Activated effector memory CD4-positive, alpha-beta T cell treated with Interleukin-2 at 50 U/mL for 16 hours (primary cell): ENCODE measurements around the gene TEN1.
"Not testable (repeated sequence)": the region's sequence is repeated elsewhere in the genome, so short reads cannot be mapped to it uniquely, and the experiment has no call there.

ENCODE experiments used
- DNase-seq: peaks from one replicate; pipeline ENCODE4 v3.0.0-alpha.2; 2020

TEN1 gene

GRCh38 chr17:75978938-75979704 is at the start of gene TEN1, which contains the start of gene ACOX1:
Gene TEN1 (plus strand): TSS chr17:75979240. CDS start chr17:75986193, 6,953 bp downstream.
Gene ACOX1 (minus strand): TSS chr17:75979166. CDS start chr17:75979073, 93 bp downstream.
- DNase-seq = peak; percentile 94

DNA sequence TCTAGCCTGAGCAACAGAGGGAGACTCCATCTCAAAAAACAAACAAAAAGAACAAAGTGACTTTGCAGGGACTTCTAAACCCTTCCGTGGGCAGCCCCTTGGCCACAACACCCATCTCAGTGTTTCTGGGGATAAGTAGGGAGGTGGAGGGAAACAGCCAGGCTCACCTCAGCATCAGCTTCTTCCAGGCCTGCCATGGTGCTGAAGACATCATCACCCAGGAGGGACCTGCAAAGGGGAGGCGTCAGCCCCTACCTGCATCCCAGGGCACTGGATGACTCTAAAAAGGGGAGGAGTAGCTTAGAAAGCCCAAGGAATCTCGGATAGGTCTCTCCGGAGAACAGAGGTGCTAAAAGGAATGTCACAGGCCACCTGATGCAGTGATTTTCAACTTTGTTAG is 48.0 kb upstream of the TEN1 start:
- no peak for DNase-seq

GRCh38 chr17:75932852-75933251 is 46.2 kb upstream of the TEN1 start:
- DNase-seq = no peak

DNA sequence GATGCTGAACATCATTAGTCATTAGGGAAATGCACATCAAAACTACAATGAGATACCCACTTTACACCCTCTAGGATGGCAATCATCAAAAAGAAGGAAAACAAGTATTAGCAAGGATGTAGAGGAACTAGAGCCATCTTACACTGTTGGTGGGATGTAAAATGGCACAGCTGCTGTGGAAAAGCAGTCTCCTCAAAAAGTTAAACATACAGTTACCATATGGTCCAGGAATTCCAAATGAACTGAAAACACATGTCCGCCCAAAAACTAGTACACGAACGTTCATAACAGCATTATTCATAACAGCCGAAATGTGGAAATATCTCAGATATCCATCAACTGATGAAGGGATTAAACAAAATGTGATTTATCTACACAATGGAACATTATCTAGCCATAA is 45.2 kb upstream of the TEN1 start:
- no peak for DNase-seq

DNA sequence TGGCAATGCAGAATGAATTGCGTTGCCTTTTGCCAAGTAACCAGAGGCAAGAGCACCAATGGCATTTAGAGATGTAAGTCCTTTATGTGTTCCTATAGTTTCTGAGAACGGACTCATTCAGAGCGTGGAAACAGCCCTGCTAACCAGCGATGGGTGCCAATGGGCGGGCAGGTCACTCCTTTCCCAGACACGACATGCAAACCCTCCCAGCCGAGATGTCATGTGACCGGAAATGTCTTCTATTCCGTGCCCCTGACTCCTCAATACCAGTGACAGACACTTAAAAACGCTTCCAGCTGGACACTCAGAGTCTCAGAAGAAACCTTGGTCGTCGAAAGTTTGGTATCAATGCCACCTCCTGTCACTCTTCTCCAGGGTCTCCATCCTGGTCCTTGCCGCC is 41.4 kb upstream of the TEN1 start:
- DNase-seq = no peak

- DNase-seq = peak; percentile 81
Measured at GRCh38 chr17:75940727-75941441, 38.2 kb upstream of the TEN1 start, which contains the start of gene FBF1. Gene FBF1 (minus strand): TSS chr17:75941042. CDS start chr17:75938149, 2,893 bp downstream.

- DNase-seq = no peak
Measured at GRCh38 chr17:75941442-75941819, 37.6 kb upstream of the TEN1 start.

DNA sequence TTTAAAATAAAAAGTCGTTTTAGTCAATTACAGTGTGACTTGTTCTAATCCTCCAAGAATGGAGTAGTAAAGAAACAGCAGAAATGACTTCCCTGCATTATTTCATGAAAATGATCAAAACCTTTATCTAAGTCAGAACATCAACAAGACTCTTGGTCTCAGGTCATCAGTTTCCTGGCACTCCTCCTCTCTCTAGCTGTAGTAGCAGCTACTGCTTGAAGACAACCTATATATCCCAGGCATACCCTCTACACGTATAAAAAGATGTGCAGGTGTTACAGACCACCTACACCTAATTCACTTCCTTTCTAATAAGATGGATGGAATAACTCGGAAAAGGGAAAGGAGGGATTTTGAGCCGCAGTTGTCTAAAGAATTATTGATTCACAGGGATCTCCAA is 36.6 kb upstream of the TEN1 start:
- no peak for DNase-seq

GRCh38 chr17:75943491-75943890 is 35.5 kb upstream of the TEN1 start:
- DNase-seq = no peak

DNA sequence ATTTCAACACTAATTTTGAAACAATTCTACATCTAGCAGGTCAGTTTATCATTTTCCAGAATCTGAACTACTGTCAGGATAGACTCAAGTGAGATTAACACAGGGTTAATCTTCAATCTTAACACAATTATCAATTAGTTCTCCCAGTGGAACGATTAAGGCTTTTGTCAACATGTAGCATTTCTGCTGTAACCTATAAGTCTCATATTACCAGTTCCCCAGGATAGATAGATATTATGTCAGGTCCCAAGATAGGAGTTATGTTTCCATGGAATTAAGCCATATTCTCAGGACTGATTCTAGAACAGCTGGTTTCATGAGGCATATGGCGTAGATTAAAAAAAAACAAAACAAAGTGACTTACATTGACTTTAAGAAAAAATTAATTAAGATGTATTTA is 33.8 kb upstream of the TEN1 start:
- DNase-seq = no peak

GRCh38 chr17:75950421-75950820 is 28.6 kb upstream of the TEN1 start:
- no peak for DNase-seq

GRCh38 chr17:75950855-75951554 is 28.0 kb upstream of the TEN1 start:
- DNase-seq = no peak

DNA sequence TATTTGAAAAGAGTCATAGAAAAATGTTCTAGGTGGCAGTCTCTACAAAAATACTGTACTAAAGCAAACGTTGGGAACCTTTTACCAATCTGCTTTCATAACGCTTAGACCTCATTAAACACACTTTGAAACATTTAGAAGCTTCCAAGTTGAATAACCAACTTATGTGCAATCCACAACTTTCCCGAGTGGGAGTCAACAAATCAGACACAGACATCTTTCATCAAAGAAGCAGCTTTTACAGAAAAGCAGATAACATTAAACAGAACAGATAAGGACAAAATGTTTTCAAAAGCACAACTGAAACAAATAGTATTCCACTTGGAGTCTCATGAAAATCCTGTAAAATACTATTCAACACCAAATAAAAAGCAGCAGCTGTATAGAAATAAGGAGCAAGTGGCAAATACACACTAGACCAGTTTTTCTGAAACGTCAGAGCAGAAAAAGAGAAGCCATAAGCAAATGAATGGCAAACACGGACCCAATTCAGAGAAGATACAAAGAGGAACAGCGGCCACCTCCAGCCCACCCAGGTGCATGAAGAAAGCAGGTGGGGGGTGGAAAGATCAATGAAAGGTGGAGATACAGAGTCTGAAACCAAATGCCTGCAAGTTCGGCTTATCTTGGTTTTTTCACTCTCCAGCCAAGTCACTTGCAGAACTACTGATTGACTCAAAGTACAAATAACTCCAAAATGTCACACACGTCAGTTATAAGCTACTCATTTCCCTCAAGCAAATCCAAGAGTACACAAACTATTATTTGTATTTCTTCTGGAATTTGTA is 19.8 kb upstream of the TEN1 start:
- no peak for DNase-seq

- no peak for DNase-seq
Measured at GRCh38 chr17:75959839-75960511, 19.1 kb upstream of the TEN1 start.

- DNase-seq = no peak
Measured at GRCh38 chr17:75965468-75965867, 13.6 kb upstream of the TEN1 start.

GRCh38 chr17:75969044-75969443 is 10.0 kb upstream of the TEN1 start:
- DNase-seq = not testable (repeated sequence)

GRCh38 chr17:75970011-75970523 is 9.0 kb upstream of the TEN1 start:
- no peak for DNase-seq

GRCh38 chr17:75970626-75971025 is 8.4 kb upstream of the TEN1 start:
- DNase-seq = no peak

DNA sequence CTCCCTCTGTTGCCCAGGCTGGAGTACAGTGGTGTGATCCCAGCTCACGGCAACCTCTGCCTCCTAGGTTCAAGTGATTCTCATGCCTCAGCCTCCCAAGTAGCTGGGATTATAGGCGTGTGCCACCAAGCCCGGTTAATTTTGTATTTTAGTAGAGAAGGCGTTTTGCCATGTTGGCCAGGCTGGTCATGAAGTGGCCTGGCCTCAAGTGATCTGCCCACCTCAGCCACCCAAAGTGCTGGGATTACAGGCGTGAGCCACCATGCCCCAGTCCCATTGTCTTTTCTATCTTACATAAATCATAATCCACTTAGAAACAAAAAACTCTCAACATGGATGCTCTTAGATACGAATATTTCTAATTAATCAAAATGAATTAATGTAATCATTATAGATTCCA is 3.9 kb upstream of the TEN1 start:
- DNase-seq = not testable (repeated sequence)

- no peak for DNase-seq
Measured at GRCh38 chr17:75975757-75976174, 3.3 kb upstream of the TEN1 start.

DNA sequence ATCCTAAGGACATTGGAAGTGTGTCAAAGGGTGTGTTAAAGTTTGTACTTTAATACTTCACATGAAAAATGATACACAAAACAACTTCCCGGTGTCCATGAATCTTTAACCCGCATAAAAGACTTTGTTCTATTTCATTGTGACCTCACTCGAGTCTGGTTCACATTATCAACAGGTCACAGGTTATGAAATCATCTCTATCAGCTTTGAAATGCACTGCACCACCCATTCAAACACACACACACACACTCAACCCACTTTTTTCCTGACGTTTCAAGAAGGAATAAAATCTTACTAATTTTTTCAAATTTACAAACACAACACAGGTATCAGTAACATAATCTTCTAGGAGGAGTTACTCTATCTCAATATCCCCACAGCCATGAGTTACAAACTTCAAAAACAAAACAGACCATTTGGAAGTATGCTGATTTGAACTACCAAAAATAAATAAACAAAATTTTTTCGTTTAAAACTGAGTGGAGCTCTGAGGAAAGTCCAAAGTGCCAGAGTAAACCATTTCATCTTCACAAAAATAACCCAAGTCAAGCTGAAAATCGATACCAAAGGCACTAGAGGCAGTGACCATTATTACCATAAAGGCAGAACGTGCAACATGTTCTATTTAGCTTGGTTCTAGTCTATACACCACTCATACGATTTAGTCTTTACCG is 2.7 kb upstream of the TEN1 start:
- no peak for DNase-seq
